ENCODE results near the gene BSN. TPM values are rescaled to one million over a fixed set of nuclear protein-coding genes. Genes with fewer than 3 reads are reported as not detected.

The BSN gene
- polyA plus RNA-seq, 3 donors: 1.2 to 1.5 (median 1.4) TPM

DNA sequence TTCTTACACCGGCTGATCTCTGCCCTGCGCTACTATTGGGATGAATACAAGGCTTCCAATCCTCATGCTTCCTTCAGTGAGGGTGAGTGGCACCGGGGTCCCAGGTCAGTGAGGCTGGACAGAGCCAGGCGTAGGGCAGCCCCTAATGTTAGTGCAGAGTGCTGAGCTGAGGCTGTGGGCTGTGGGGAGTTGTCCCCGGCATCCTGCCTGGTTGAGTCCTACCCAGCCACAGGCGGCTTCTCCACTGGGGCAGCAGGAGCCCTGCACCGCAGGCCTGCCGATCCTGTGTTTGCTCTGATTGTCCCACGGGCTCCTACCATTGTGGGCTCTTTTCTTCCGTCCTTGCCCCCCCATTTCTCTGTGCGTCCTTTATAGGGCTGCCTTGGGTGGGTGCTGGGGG lies 148.4 kb downstream of the BSN start:
- DNase-seq (ENCODE audit: extremely low read depth in 1 of 11, low read depth in 9 of 11, low spot score in 4 of 11): no peak

DNA sequence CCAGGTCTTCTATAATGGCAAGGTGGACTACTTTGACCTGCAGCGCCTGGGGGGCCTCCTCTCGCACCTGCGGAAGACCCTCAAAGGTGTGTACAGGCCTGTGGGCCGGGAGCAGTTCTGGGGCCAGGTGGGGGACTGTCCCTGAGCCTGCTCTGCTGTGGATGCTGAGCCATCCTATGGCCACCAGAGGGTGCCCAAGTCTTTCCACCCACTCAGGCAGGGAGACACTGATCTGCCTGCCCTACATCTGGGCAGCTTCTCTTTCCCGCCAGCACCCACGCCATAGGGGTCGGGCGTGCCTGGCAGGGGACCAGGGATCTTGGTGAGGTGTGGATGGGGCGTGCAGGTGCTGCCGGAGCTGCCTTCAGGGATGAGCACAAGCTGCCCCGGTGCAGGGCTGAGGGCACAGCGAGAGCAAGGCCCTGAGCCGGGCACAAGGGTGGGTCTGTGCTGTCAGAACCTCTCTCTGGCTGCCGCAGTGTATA lies 149.2 kb downstream of the BSN start:
- DNase-seq (ENCODE audit: extremely low read depth in 1 of 11, low read depth in 9 of 11, low spot score in 4 of 11): no peak

DNA sequence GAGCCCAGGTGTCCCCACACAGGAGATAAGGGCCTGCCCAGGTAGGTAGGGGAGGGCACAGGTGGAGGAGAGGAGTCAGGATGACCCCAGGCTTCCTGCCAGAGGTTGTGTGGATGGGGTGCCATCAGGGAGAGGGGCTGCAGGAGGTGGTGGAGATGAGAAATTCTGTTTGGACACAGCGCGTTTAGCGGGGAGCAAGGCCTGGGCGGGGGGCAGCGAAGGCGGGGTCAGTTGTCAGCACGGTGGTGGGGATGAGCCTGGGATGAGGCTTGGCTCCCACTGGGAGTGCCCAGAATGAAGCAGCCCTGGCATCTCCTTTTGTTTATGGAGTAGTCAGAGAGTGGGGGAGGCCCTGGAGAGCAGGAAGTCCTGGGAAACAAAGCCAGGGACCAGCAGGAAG lies 149.7 kb downstream of the BSN start:
- no peak for DNase-seq (ENCODE audit: extremely low read depth in 1 of 11, low read depth in 9 of 11, low spot score in 4 of 11)

GRCh38 chr3:49704629-49705028 lies 150.4 kb downstream of the BSN start:
- DNase-seq (ENCODE audit: extremely low read depth in 1 of 11, low read depth in 9 of 11, low spot score in 4 of 11): no peak

- no peak for DNase-seq (ENCODE audit: extremely low read depth in 1 of 11, low read depth in 9 of 11, low spot score in 4 of 11)
Observed at GRCh38 chr3:49705390-49705960, 151.2 kb downstream of the BSN start.

- no peak for DNase-seq (ENCODE audit: extremely low read depth in 1 of 11, low read depth in 9 of 11, low spot score in 4 of 11)
Observed at GRCh38 chr3:49706456-49707112, 152.3 kb downstream of the BSN start.

DNA sequence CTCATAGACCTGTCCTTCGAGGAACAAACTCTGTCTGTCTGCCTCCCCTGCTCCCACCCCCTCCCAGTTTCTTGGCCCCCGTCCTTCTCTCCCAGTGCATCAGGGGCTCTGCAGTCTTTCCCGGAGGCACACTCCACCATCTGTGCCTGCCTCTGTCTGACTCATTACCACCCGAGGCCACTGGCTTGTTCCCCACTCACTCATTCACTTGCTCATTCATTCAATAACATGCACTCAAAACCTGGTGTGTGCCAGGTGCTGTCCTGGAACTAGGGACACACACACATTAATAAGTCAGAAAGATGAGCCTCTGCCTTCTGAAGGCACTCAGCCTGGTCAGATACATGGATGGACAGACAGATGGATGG lies 152.8 kb downstream of the BSN start:
- DNase-seq (ENCODE audit: extremely low read depth in 1 of 11, low read depth in 9 of 11, low spot score in 4 of 11): no peak

- DNase-seq (ENCODE audit: extremely low read depth in 1 of 11, low read depth in 9 of 11, low spot score in 4 of 11): no peak
Observed at GRCh38 chr3:49709852-49710251, 155.6 kb downstream of the BSN start.

GRCh38 chr3:49711489-49711888 lies 157.2 kb downstream of the BSN start:
- no peak for DNase-seq (ENCODE audit: extremely low read depth in 1 of 11, low read depth in 9 of 11, low spot score in 4 of 11)

DNA sequence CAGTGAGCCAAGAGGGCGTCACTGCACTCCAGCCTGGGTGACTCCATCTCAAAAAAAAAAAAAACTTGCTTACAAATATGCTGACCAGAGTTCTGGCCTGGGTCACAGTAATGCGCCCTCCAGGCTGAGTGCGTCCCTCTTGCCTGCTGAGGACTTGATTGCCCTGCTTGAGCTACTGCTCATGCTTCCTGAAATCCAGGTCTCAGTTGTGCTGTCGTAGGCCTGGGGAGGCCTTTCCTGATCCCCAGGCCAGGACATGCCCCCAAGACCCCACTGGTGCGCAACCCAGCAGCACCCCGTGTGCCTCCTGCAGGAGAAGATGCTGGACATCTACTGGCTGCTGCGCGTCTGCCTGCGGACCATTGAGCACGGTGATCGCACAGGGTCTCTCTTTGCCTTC lies 157.9 kb downstream of the BSN start:
- no peak for DNase-seq (ENCODE audit: extremely low read depth in 1 of 11, low read depth in 9 of 11, low spot score in 4 of 11)

DNA sequence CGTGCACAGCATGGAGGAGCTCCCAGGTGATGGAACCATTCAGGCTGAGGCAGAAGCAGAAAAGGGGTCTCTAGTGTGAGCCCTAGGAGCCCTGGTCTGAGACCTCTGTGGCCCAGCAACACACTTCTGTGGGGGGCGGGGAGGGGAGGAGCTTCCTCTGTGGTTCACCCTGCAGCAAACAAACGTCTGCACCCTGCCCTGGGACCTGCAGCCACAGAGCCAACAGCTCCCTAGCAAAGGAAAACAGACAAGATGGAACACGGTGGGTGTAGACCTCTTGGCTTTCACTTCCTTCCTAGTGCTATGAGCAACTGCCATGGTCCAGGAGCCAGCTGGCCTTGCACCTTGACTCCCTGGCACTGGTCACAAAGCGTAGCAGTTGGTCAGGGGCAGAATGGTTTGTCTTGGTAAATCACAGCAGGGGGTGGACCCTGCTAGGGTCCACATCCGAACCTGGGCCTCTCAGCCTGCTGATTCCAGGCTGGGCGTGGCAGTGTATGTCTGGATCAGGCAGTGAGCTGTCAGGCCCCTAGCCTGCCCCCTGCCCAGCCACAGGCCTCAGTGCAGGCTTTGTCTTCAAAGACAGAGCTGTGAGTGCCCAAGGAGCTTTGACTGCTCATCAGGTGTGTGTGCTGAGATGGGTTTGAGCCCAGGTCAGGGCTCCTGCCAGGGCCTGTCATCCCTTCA lies 158.5 kb downstream of the BSN start:
- no peak for DNase-seq (ENCODE audit: extremely low read depth in 1 of 11, low read depth in 9 of 11, low spot score in 4 of 11)

- DNase-seq (ENCODE audit: extremely low read depth in 1 of 11, low read depth in 9 of 11, low spot score in 4 of 11): no peak
Observed at GRCh38 chr3:49713336-49714105, 159.2 kb downstream of the BSN start.

- DNase-seq (ENCODE audit: extremely low read depth in 1 of 11, low read depth in 9 of 11, low spot score in 4 of 11): no peak
Observed at GRCh38 chr3:49714728-49715550, 160.7 kb downstream of the BSN start.

GRCh38 chr3:49715611-49716121 lies 161.4 kb downstream of the BSN start:
- no peak for DNase-seq (ENCODE audit: extremely low read depth in 1 of 11, low read depth in 9 of 11, low spot score in 4 of 11)

DNA sequence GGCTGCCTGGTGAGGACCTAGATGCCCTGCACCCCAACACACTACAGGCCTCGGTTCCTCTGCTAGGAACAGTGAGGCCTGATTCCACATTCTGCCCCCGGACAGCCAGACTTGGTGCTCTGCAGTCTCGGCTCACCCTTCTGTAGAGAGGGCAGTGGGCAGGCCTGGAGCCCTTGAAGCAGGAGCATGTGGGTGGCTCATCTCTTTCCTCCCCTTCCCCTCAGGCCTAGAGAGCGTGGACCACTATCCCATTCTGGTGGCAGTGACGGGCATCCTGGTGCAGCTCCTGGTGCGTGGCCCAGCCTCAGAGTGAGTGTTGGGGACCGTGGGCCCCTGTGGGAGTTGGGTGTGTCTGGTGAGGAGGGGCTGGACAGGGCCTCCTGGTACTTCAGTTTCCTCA lies 161.9 kb downstream of the BSN start:
- DNase-seq (ENCODE audit: extremely low read depth in 1 of 11, low read depth in 9 of 11, low spot score in 4 of 11): no peak

GRCh38 chr3:49716691-49717210 lies 162.5 kb downstream of the BSN start:
- no peak for DNase-seq (ENCODE audit: extremely low read depth in 1 of 11, low read depth in 9 of 11, low spot score in 4 of 11)

DNA sequence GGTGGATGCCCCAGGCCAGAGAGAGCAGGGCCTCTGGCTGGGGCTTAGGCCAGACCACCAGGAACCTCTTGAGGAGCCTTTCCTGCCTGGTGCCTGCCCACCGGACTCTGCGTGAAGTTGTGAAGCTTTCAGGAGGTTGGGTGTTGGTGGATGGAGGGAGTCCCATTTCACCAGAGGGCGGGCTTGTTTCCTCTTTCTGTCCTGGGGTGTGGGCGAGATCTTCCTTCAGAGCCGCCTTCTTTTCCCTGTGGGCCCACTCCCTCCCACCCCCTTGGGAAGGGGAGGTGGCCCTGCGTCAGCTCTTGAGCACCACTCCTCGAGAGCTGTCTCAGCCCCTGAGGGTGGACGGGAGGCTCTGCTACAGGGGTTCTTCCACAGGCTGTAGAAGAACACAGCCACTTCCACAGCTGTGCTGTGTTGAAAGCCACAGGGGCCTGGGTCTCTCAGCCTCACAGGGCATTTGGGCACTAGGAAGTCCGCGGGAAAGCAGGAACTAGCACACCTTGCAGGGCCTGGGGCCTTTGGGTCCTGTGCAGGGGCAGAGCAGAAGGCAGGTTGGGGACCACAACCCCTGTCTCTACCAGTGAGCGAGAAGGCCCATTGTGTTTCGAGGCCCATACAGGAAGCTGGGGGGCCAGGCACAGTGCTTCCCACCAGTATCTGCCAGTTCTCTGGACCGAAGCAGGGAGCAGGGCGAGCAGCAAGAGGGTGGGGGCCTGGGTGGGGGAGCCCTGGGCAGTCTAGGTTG lies 163.1 kb downstream of the BSN start:
- no peak for DNase-seq (ENCODE audit: extremely low read depth in 1 of 11, low read depth in 9 of 11, low spot score in 4 of 11)
